Sigmoid colon (tissue), 4 donors: ENCODE data around the gene ZIC3.

ENCODE experiments used
- CTCF ChIP-seq, 4 experiments: fragments of 450-650 bp in 3 of 4; fragments of 200-600 bp in 1 of 4; IDR thresholded peaks; one replicate each; pipeline ENCODE4 v1.5.1; 2016 to 2019; ENCODE audit warnings: antibody characterized with exemption in 4 of 4, mild to moderate bottlenecking in 3 of 4, moderate library complexity in 2 of 4
- EP300 ChIP-seq, 4 donors: sonication (generic); formaldehyde crosslinking; IDR thresholded peaks; one replicate each; pipeline ENCODE4 v1.6.1; 2017; ENCODE audit warnings: antibody characterized with exemption in 4 of 4

- TF ChIP-seq EP300 (IDR thresholded peaks at IDR 0.05) (no peak), CTCF (IDR thresholded peaks at IDR 0.05) (no peak)
Observed at GRCh38 chrX:137574102-137574783, 8.3 kb downstream of the ZIC3 start.
